DOHH2 (cell line): ENCODE measurements around the gene PPM1F.

Experiments
- H3F3A ChIP-seq: fragments of 200-600 bp; sonication (generic), shearing (Covaris generic); 2 replicates; pipeline ENCODE4 v1.6.0; 2016; ENCODE audit warnings: antibody characterized with exemption, mild to moderate bottlenecking; ENCODE audit not compliant: control insufficient read depth, insufficient read depth
- H3K27ac ChIP-seq: fragments of 200-600 bp; sonication (generic); 2 replicates; pipeline ENCODE4 v1.5.1; 2014; ENCODE audit warnings: low read depth, mild to moderate bottlenecking, low read length, moderate library complexity
- H3K27me3 ChIP-seq: fragments of 200-600 bp; sonication (generic); 2 replicates; pipeline ENCODE4 v1.6.1; 2014; ENCODE audit warnings: mild to moderate bottlenecking, low read length, mixed read lengths; ENCODE audit not compliant: control insufficient read depth
- H3K36me3 ChIP-seq: fragments of 200-600 bp; sonication (generic); 2 replicates; pipeline ENCODE4 v1.6.1; 2014; ENCODE audit warnings: mild to moderate bottlenecking, low read length, moderate library complexity, mixed read lengths; ENCODE audit not compliant: control insufficient read depth
- H3K4me1 ChIP-seq: fragments of 200-600 bp; sonication (generic); 2 replicates; pipeline ENCODE4 v1.6.1; 2014; ENCODE audit warnings: mild to moderate bottlenecking, low read length, mixed read lengths; ENCODE audit not compliant: control insufficient read depth
- H3K4me2 ChIP-seq: fragments of 200-600 bp; sonication (generic); 2 replicates; pipeline ENCODE4 v1.6.0; 2014; ENCODE audit warnings: mild to moderate bottlenecking, low read length, moderate library complexity
- H3K4me3 ChIP-seq: fragments of 200-600 bp; sonication (generic); 2 replicates; pipeline ENCODE4 v1.5.1; 2014; ENCODE audit warnings: mild to moderate bottlenecking, low read length, mixed read lengths
- H3K79me2 ChIP-seq: fragments of 200-600 bp; sonication (generic); 2 replicates; pipeline ENCODE4 v1.6.1; 2014; ENCODE audit warnings: mild to moderate bottlenecking, low read length, mixed read lengths; ENCODE audit not compliant: control insufficient read depth
- H3K9me2 ChIP-seq: fragments of 200-600 bp; sonication (generic); replicated peaks from 2 replicates; pipeline ENCODE4 v1.6.1; 2014; ENCODE audit warnings: mild to moderate bottlenecking, low read length, mixed read lengths; ENCODE audit not compliant: control insufficient read depth
- H3K9me3 ChIP-seq: fragments of 200-600 bp; sonication (generic); 2 replicates; pipeline ENCODE4 v1.6.1; 2014; ENCODE audit warnings: antibody characterized with exemption, low read length, mixed read lengths; ENCODE audit not compliant: control insufficient read depth, insufficient read depth
- H4K20me1 ChIP-seq: fragments of 200-600 bp; sonication (generic); 2 replicates; pipeline ENCODE4 v1.6.0; 2014; ENCODE audit warnings: low read depth, mild to moderate bottlenecking, antibody characterized with exemption, low read length, moderate library complexity; ENCODE audit not compliant: control insufficient read depth, insufficient read depth
- CTCF ChIP-seq: fragments of 200-600 bp; sonication (generic); IDR thresholded peaks from one replicate; pipeline ENCODE4 v1.5.1; 2014; ENCODE audit warnings: antibody characterized with exemption, mild to moderate bottlenecking, low read depth, low read length; ENCODE audit not compliant: poor library complexity, severe bottlenecking
- EZH2phosphoT487 ChIP-seq: fragments of 200-600 bp; sonication (generic); IDR thresholded peaks from 2 replicates; pipeline ENCODE4 v1.6.1; 2017; ENCODE audit warnings: borderline replicate concordance, mild to moderate bottlenecking, antibody characterized with exemption, low read length, moderate library complexity, mixed read lengths

The PPM1F gene

GRCh38 chr22:21938071-21938822 is 14.4 kb downstream of the PPM1F start:
- Histone ChIP-seq H3K4me1 (peaks cover 43% of the 10 kb centered on the region), H3K4me3 (peak overlapping the region; percentile 74), H3K9me2 (no peaks in the 10 kb centered on the region), H3K36me3 (no peaks in the 10 kb centered on the region; the same call in 1 of the 2 replicates), H3K4me2 (peak overlapping the region; percentile 92), H3K9me3 (no peaks in the 10 kb centered on the region), H3K79me2 (no peaks in the 10 kb centered on the region), H4K20me1 (no peaks in the 10 kb centered on the region), H3K27ac (peak overlapping the region; percentile 12; the same call in 1 of the 2 replicates), H3K27me3 (no peaks in the 10 kb centered on the region), H3F3A (no peaks in the 10 kb centered on the region)
- TF ChIP-seq EZH2phosphoT487 (no peak), CTCF (peak; percentile 94)

GRCh38 chr22:21937821-21938070 is 14.9 kb downstream of the PPM1F start:
- TF ChIP-seq CTCF (no peak), EZH2phosphoT487 (no peak)

GRCh38 chr22:21937041-21937820 is 15.4 kb downstream of the PPM1F start:
- Histone ChIP-seq H3K4me1 (peaks cover 38% of the 10 kb centered on the region), H3K9me2 (no peaks in the 10 kb centered on the region), H3K9me3 (no peaks in the 10 kb centered on the region), H4K20me1 (no peaks in the 10 kb centered on the region), H3K79me2 (no peaks in the 10 kb centered on the region), H3K4me3 (peak overlapping the region; percentile 74; the same call in 1 of the 2 replicates), H3F3A (no peaks in the 10 kb centered on the region), H3K36me3 (peaks cover 3% of the 10 kb centered on the region; the same call in 1 of the 2 replicates), H3K4me2 (peak overlapping the region; percentile 92), H3K27me3 (no peaks in the 10 kb centered on the region), H3K27ac (no peak overlapping the region)
- TF ChIP-seq CTCF (no peak), EZH2phosphoT487 (no peak)

More at GRCh38 chr22:21937821-21938070, 14.9 kb downstream of the PPM1F start:
- Histone ChIP-seq H3K9me3 (no peaks in the 10 kb centered on the region), H4K20me1 (no peaks in the 10 kb centered on the region), H3K27ac (no peak overlapping the region), H3K4me3 (peak overlapping the region; percentile 74), H3K36me3 (peaks cover 3% of the 10 kb centered on the region; the same call in 1 of the 2 replicates), H3K9me2 (no peaks in the 10 kb centered on the region), H3K79me2 (no peaks in the 10 kb centered on the region), H3K4me2 (peak overlapping the region; percentile 92), H3K27me3 (no peaks in the 10 kb centered on the region), H3F3A (no peaks in the 10 kb centered on the region), H3K4me1 (peaks cover 43% of the 10 kb centered on the region)
